NT2/D1 (cell line): ENCODE results near the gene C1QTNF3.
"Not testable (repeated sequence)": the region's sequence is repeated elsewhere in the genome, so short reads cannot be mapped to it uniquely, and the experiment has no call there.

Source experiments
- SUZ12 ChIP-seq: IDR thresholded peaks from 2 replicates; pipeline ENCODE4 v1.6.1; 2011; ENCODE audit not compliant: insufficient read length, insufficient read depth; ENCODE audit errors: extremely low read depth
- YY1 ChIP-seq: IDR thresholded peaks from 2 replicates; pipeline ENCODE4 v1.6.1; 2011; ENCODE audit not compliant: insufficient read length, insufficient read depth
- ZNF274 ChIP-seq: IDR thresholded peaks from 2 replicates; pipeline ENCODE4 v1.6.1; 2011; ENCODE audit warnings: mild to moderate bottlenecking, low read depth, low read length

- TF ChIP-seq SUZ12, ZNF274, YY1: not testable (repeated sequence)
These were observed 31.1 kb upstream of the C1QTNF3 start for GRCh38 chr5:34074071-34074470.
